NCI-H524 treated with DMSO at 0.1 percent for 48 hours (cell line): ENCODE results near the gene NIBAN1.
"Not testable (repeated sequence)": the region's sequence is repeated elsewhere in the genome, so short reads cannot be mapped to it uniquely, and the experiment has no call there.

ENCODE experiments used
- DNase-seq: peaks from one replicate; lab custom pipeline; 2025; lab: John Stamatoyannopoulos, UW

The NIBAN1 gene

DNA sequence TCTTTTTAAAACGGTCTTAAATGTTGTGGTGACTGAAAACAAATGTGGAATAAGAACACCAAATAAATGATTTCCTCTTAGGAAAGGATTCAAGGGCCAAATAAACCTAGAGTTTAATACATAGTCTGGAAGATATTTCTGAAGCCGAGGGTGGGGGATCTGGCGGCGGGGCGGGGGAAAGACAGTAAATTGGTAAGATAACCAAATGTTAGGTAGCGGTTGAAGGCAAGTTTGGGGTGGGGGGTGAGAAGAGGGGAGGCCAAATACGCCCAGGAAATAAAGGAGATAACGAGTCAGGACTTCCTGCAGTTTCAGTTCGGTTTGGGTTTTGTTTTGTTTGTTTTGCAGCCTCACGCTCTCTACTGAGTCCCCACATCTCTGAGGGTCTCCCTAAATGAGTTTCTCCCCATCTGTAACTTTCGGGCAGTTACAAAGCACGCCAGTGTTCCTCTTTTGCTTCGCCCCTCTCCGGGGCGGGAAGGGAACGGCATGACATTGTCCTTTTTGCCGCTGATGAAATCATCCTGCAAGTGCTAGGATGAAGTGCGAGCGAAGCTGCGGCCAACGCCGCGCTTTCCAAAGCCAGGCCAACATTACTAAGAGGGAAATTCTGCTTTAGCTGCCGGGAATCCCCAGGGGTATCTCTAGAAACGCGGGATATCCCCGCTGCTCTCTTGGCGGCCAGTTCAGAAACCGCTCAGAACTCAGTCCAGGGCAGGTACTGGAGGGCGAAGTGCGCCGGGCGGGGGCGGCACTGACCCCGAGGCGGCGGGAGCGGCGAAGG, 844 bp downstream of the NIBAN1 start:
- DNase-seq, result no peak

DNA sequence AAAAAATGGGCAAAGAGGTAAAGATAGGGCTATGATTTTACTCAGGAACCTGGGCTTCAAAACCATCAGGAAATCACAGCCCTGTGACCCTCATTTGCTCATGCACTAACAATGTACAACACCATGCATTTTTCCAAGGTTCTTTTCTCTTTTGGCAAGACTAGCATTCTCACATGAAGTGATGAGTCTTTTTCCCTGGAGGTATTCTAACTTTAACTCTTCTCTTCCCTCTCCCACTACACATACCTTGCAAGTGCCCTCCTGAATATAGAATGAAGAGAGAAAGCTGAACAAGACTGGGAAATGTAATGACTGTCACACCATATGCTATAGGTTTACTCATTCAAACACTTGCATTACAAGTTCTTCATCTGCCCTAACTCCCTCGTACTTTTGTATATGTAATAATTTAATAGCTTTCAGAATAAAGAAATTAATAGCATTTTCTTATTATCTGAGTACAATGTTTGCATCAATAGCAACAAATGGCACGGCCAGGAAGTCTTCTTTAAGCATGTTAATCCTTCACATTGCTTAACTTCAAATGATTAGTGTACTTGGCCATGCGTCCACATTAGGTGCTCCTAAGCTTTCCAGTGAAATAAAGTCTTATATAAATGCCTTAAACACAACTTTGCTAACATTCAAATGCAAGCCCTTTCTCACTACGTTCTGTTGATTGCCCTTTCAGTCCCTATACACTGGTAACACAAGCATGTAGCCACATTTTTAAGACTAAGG, 1.8 kb downstream of the NIBAN1 start:
- no peak for DNase-seq

DNA sequence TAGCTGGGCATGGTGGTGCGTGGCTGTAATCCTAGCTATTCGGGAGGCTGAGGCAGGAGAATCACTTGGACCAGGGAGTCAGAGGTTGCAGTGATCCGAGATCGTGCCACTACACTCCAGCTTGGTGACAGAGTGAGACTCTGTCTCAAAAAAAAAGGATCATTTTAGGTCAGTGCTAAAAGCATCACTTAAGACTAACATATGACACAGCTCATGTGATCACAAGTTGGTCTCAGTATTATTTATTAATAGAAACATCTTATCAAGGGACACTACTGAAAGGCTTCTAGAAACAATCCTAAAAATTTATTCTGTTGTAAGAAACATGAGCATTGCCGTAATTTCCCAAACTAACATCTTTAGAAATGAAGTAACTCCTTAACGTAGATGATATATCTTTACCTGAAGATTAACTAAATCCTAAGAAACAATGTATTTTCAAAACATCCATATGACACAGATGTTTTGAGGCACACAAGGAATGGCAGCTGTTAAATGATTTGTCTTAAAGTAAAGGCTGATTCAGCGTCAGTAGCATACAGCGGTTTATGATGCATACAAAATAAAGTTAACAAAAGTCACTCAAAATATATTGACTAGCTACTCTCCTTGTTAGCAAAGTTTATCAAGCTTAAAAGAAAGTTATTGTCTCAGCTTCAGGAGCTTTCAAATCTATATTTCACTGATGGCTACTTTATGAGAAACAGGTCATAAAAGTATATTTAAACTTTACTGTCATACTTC, 2.6 kb downstream of the NIBAN1 start:
- no peak for DNase-seq

DNA sequence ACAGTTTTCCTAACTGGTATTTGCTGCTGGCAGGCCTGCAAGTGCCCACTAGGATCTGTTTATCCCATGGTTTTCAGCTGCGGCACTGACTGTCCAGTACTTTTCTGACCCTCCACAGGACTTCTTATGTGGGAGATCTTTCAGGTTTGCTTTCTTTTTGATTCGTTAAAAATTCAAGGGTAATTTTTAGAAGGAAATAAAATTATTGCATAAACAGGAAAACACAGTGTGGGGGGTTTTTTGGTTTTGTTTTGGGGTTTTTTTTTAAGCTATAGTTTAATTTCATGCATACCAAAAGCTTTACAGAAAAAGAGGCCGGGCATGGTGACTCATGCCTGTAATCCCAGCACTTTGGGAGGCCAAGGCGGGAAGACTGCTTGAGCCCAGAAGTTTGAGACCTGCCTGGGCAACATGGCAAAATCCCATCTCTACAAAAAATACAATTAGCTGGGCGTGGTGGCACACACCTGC, 3.6 kb downstream of the NIBAN1 start:
- no peak for DNase-seq

DNA sequence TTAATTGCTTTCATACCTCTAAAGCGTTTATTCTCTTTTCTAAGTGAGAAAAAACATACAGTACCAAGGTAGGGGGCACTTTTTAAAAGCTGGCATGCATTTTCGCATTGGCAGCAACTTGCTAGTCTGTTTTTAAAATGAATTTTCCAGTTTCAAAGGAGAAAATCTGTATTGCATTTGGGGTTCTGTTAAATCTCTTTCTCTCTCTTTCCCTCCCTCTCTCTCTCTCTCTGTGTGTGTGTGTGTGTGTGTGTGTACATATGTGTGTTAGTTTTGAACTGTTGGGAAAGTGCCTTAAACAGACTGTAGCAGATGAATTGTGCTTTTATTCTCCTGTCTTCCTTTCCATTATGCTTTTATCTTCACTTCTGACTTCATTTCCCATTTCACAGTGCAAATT, 7.3 kb downstream of the NIBAN1 start:
- DNase-seq, result no peak

DNA sequence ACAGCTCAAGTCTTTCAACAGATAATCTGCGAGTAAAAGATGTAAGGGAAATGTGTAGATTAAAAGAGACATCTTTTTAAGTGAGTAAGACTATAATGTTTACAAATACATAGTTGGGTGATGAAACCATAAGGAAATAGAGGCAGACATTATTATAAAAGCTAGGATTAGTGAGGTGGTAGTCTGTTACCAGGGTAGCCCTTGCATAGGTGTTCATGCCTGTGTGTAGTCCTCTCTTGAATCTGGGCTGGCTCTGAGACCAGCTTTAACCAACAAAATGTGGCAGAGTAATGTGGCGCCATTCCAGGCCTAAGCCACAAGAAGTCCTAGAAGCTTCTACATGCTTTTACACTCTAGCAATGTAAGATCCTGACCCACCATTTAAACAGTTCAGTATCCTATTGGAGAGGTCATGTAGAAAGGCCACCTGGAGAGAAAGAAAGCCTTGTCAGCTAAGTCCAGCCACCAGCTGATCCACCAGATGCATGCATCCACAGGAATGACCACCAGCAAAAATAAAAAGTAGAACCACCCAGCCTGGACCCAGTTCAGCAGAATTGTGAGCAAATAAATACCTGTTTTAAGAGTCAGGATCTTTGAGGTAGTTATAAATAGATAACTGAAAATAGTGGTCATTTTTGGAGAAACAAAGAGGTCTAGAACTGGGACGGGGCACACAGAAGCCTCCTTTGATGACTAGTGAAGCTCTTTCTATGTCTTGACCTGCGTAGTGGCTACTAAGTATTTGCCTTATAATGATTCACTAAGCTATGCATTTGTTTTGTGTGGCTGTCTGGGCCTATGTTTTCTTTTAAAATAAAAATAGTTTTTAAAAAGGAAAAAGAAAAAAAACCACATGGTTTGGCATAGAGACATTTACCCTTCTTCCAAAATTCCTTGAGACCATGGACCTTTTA, 8.1 kb downstream of the NIBAN1 start:
- no peak for DNase-seq

DNA sequence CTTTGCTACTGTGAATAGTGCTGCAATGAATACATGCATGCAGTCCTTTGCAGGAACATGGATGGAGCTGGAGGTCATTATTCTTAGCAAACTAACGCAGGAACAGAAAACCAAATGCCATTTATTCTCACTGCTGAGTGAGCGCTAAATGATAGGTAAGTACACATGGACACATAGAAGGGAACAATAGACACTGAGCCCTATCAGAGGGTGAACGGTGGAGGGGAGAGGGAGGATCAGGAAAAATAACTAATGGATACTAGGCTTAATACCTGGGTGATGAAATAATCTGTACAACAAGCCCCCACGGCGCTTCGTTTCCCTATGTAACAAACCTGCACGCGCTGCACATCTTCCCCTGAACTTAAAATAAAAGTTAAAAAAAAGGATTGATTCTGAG, 8.9 kb downstream of the NIBAN1 start:
- DNase-seq, result no peak

DNA sequence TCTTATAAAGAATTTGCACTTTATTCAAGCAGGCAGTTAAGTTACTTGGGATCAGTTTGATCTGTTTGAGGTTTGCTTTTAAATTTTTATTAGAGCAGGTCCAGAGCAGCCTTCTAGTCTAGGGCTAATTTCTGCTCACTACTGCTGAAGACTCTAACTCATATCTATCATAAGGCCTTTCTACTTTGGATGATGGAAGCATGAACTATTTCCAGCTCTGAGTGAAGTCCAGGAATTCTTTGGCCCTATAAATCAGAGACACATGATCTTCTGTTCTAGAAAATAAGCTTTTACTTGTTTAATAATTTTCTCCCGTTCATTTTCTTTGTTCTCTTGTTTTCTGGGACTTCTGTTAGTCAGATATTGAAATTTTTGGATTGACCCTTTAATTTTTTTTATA, 14.7 kb downstream of the NIBAN1 start:
- no peak for DNase-seq

DNA sequence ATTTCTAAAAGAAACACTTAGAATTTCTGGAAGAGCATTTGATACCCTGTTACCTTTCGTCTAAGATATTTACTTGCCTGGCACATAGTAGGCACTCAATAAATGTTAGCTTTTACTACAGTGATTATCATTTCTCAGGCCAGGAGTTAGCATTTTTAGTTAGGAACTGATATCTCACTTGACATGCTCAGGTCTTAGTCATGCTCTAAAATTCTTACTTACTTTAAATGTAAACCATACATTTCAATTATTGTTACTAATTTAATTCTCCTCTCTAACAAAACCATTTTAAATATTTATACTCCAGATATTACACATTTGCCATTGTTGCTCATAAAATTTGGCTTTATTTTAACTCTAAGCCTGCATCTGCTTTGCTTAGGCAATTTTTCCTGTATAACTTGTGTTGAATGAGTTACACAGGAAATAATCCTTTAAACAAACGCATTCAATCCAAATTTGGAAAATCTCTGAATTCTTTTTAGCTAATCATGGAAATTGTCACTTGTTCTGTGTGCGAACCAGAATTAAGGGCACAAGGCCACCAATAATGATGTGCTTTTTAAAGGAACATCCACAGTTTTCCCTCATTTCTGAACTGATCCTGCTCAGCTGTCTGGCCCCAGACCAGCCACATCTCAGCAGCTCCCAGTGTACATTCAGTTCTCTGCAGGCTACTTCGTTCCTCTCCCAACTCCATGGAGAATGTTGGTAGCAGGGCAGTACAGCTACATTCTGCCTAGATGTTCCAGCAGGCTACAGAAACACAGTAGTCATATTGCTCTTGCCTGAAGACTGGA, 15.6 kb downstream of the NIBAN1 start:
- no peak for DNase-seq

DNA sequence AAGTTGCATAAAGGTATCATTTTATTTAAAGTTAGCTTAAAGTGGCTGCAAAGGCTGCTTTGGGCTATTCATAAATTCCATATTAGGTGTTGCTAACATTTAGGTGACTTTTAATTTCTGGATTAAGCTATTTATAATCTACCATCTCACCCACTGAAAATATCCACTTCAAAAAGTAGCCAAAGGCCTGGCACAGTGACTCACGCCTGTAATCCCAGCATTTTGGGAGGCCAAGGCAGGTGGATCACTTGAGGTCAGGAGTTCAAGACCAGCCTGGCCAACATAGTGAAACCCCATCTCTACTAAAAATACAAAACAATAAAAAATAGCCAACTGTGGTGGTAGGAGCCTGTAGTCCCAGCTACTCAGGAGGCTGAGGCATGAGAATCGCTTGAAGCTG, 16.4 kb downstream of the NIBAN1 start:
- not testable (repeated sequence) for DNase-seq

DNA sequence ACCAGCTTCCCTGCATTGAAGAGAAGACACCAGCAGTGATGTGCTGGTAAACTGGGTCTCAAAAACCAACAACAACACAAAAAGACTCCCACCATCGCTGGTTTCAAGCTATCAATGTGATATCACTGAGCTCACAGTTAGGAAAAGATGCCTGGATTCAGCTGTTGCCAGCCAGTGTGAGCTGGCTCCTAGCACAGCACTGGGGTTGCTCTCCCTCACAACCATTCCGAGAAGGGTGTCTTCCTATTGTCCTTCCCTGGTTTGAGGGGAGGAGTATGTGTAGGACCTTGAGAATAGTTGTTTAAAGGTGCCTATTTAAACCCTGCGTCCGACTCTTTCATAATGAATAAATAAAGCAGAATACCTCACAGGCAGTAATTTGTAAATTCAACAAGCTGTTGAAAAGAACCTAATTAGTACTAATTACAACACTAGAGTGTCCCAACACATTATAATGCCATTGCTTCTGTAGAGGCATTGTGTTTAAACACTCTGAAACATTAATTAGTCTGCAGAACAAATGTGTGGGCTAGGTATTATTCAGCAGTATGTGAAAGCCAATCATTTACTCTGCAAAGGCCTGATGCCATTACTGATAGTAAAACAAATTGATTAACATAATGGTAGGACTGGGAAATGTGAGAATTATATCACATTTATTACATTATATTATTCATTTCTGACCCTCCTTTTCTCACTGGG, 17.2 kb downstream of the NIBAN1 start:
- no peak for DNase-seq

DNA sequence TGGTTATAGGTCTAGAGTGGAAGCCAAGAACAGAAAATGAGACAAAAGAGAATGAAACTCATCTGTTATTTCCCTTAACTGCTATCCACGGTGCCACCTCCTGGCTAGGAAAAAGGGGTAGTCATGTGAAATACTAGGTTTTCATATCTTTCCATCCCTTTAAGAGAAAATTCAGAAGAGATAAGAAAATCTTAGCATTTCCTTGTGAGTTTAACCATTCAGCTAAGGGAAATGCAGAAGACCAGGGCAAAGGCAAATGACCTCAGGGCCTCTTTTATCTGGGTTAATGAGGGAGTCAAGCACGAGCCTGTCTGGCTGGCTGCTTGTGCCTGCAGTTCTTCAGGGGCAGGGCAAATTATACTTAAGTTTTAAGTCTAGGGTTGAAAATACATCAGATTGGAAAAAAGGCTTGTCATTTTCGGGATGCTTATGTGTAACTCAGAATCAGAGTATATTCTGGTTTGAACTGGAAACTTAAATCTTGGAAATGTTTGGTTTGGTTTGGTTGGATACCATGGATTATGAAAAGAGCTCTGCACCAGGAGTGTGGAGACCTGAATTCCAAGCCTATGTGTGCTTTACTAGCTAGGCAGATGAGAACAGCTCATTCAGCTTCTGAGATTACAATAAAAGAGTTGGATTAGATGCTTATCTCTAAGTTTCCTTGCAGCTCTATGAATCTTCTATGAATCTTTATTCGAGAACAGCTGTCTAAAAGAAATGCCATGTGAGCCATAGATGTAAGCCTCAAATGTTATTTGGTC, 19.9 kb downstream of the NIBAN1 start:
- DNase-seq, result no peak

DNA sequence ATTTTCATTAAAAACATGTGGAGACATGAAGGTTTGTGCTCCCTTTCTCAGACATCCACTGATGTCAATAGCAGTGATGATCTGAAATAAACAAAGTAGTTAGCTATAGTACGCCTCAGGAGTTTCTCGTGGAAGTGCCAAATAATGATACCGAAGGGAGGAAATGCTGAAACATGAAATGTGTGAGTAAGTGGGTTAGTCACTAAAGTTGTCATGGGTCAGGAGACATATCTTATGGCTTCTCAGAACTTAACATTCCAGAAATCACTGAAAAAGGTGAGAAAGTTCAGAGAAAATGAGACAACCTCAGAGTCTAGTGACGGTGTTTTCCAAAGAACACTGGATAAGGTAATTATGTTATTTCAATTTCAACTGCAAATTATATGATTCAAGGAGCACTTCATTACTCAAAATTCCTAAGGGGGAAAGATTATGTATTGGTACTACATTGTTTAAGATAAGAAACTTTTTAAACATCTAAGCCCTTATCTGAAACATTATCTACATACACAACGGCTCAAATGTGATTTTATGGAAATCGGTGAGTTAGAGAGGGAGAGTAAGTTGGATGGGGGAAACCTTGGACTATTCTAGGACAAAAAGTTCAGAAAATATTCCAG, 20.6 kb downstream of the NIBAN1 start:
- no peak for DNase-seq

DNA sequence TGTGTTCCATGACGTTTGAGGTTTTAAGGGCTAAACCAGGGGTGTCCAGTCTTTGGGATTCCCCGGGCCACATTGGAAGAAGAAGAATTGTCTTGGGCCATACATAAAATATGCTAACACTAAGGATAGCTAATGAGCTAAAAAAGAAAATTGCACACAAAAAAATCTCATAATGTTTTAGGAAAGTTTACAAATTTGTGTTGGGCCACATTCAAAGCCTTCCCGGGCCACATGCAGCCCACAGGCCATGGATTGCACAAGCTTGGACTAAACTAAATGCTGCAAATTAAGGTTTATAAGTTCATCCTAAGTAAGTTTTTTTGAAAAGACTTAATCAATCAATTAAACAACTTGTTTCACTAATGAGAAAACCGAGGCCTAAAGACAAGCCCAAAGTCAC, 21.9 kb downstream of the NIBAN1 start:
- no peak for DNase-seq

DNA sequence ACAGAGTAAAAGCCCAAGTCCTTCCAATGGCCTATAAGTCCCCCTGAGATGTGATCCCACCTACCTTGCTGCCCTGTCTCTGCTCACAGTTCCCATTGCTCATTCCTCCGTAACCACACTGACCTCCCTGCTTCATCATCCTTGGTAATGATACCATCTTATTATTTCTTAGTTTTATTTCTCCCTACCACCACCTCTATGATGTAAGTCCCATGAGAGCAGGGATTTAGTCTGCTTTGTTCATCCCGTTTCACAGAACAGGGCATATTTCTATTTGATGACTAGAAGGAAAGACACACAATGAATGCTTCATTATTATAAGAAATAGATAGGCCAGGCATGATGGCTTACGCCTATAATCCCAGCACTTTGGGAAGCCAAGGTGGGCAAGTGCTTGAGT, 22.5 kb downstream of the NIBAN1 start:
- DNase-seq, result no peak

DNA sequence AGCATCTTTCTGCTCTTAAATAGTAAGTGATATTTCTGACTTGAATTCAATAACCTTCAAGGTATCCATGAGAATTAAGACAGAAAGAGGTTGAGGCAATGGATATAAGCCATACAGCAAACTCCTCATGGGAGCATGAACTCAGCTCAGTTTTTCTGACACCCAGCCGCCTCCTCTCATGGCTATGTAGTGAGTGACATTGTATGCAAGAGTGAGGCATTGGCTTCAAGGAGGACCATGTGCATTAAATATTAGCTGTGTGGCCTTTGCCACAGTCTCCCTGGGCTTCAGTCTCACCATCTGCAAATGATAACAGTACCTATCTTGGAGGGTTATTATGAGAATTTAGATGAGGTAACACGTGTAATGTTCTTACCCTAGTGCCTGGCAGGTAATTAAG, 23.4 kb downstream of the NIBAN1 start:
- no peak for DNase-seq

DNA sequence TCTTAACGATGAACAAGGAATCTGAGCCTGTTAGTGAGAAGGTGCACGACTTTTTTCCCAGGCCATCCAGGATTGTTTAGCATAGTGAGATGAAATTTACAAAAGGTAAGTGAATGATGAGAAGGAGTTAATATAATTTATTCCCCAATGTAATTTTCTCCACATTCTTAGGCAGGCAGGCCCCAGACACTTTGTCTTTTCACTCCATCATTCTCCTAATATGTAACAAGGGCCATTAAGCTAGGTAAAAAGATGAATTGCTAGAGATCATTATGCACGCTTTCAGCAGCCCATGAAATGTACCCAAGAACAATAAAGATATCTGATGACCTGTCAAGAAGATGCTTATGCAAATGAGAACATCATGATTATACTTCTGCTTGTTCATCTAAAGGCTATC, 24.1 kb downstream of the NIBAN1 start:
- DNase-seq, result no peak

DNA sequence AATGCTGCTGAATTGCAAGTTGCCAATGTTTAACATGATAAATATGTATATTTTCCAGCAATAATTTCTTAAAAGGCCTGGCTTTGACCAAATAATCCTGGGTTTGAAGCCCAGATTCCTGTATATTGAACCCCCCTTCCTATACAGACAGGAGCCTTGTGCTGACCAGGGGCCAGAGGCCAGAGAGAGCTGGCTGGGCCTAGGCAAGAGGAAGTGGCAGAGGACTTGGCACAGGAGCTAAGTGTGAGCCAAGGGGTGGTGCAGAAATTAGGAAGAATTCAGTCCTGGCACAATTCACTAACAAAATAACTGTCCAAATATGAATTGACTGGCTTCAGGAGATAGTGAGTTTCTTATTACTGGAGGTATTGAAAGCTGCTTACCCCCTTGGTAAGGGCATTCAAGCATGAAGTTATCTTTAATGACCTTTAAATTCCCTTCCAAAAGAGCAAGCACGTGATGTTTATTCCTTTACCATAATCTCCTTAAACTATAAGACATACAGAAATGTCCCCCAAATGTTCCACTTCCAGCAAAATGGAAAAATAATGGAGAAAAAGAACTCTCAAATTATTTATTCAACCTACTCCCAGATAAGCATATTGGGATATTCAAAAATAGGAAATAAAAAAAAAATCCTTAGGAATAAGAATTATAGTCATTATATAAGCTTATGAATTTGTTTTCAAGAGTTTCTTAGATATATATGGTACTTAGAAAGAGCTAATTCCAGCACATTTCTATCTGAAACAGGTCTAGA, 26.6 kb downstream of the NIBAN1 start:
- no peak for DNase-seq
